H9 (cell line): Measurements from ENCODE around the gene BMPR1A. TPM values are rescaled to one million over a fixed set of nuclear protein-coding genes. Genes with fewer than 3 reads are reported as not detected.

Source experiments
- DNase-seq: peaks from one replicate; pipeline ENCODE4 v3.0.0-alpha.2; 2017
- H2AFZ ChIP-seq: one replicate; pipeline ENCODE4 v1.6.1; 2013; ENCODE audit warnings: mild to moderate bottlenecking, low read length, control low read depth, moderate library complexity
- H2AK5ac ChIP-seq: 2 replicates; pipeline ENCODE4 v1.6.1; 2013; ENCODE audit warnings: low read length, control low read depth, mixed read lengths; ENCODE audit not compliant: insufficient read length
- H2BK120ac ChIP-seq: one replicate; pipeline ENCODE4 v1.6.1; 2013; ENCODE audit warnings: low read depth, mild to moderate bottlenecking, low read length, control low read depth, inconsistent platforms; ENCODE audit not compliant: poor library complexity, severe bottlenecking
- H2BK12ac ChIP-seq: 2 replicates; pipeline ENCODE4 v1.6.1; 2013; ENCODE audit warnings: low read length, control low read depth, mixed read lengths, low read depth; ENCODE audit not compliant: insufficient read length
- H2BK15ac ChIP-seq: 2 replicates; pipeline ENCODE4 v1.6.1; 2013; ENCODE audit warnings: low read depth, low read length, control low read depth
- H2BK20ac ChIP-seq: one replicate; pipeline ENCODE4 v1.6.1; 2013; ENCODE audit warnings: low read depth, mild to moderate bottlenecking, low read length, control low read depth, inconsistent platforms; ENCODE audit not compliant: poor library complexity, severe bottlenecking
- H2BK5ac ChIP-seq: 2 replicates; pipeline ENCODE4 v1.6.1; 2013; ENCODE audit warnings: low read length, control low read depth, mixed read lengths; ENCODE audit not compliant: insufficient read length
- H3K14ac ChIP-seq: 2 replicates; pipeline ENCODE4 v1.6.1; 2013; ENCODE audit warnings: low read length, control low read depth; ENCODE audit not compliant: insufficient read depth
- H3K18ac ChIP-seq: 2 replicates; pipeline ENCODE4 v1.6.1; 2013; ENCODE audit warnings: low read depth, mild to moderate bottlenecking, mixed read lengths, low read length, control low read depth; ENCODE audit not compliant: insufficient read length
- H3K23ac ChIP-seq: 2 replicates; pipeline ENCODE4 v1.6.1; 2013; ENCODE audit warnings: low read length, control low read depth, mixed read lengths, low read depth; ENCODE audit not compliant: insufficient read length
- H3K23me2 ChIP-seq: 2 replicates; pipeline ENCODE4 v1.6.1; 2013; ENCODE audit warnings: low read depth, mild to moderate bottlenecking, mixed read lengths, low read length, control low read depth; ENCODE audit not compliant: insufficient read length, poor library complexity, severe bottlenecking
- H3K27ac ChIP-seq: 2 replicates; pipeline ENCODE4 v1.5.1; 2013; ENCODE audit warnings: low read length, control low read depth, mixed read lengths, low read depth; ENCODE audit not compliant: insufficient read length
- H3K27me3 ChIP-seq: 2 replicates; pipeline ENCODE4 v1.6.1; 2013; ENCODE audit warnings: low read length, control low read depth, inconsistent platforms; ENCODE audit not compliant: insufficient read depth
- H3K4ac ChIP-seq: 2 replicates; pipeline ENCODE4 v1.6.1; 2013; ENCODE audit warnings: low read depth, mild to moderate bottlenecking, control low read depth, inconsistent platforms, low read length, moderate library complexity
- H3K4me1 ChIP-seq: 2 replicates; pipeline ENCODE4 v1.6.1; 2013; ENCODE audit warnings: low read length, control low read depth, inconsistent platforms; ENCODE audit not compliant: insufficient read depth
- H3K4me2 ChIP-seq: 2 replicates; pipeline ENCODE4 v1.6.1; 2013; ENCODE audit warnings: low read length, control low read depth, mixed read lengths; ENCODE audit not compliant: insufficient read length, insufficient read depth
- H3K56ac ChIP-seq: 2 replicates; pipeline ENCODE4 v1.6.1; 2013; ENCODE audit warnings: low read depth, mild to moderate bottlenecking, mixed read lengths, low read length, control low read depth; ENCODE audit not compliant: insufficient read length
- H3K79me1 ChIP-seq: 2 replicates; pipeline ENCODE4 v1.6.1; 2013; ENCODE audit warnings: low read depth, mild to moderate bottlenecking, moderate library complexity, low read length, control low read depth, inconsistent platforms; ENCODE audit not compliant: insufficient read depth, poor library complexity, severe bottlenecking
- H3K79me2 ChIP-seq: 2 replicates; pipeline ENCODE4 v1.6.1; 2013; ENCODE audit warnings: low read length, control low read depth, inconsistent platforms; ENCODE audit not compliant: insufficient read depth
- H3K9ac ChIP-seq: 2 replicates; pipeline ENCODE4 v1.6.1; 2013; ENCODE audit warnings: low read length, control low read depth, mixed read lengths; ENCODE audit not compliant: insufficient read length; ENCODE audit errors: extremely low read depth
- H3K9me3 ChIP-seq: one replicate; pipeline ENCODE4 v1.6.1; 2013; ENCODE audit warnings: low read depth, low read length, inconsistent platforms; ENCODE audit not compliant: control insufficient read depth
- H3T11ph ChIP-seq: one replicate; pipeline ENCODE4 v1.6.1; 2013; ENCODE audit warnings: mild to moderate bottlenecking, low read length, control low read depth, inconsistent platforms
- H4K20me1 ChIP-seq: one replicate; pipeline ENCODE4 v1.6.1; 2013; ENCODE audit not compliant: control insufficient read depth, insufficient read length, insufficient read depth
- H4K5ac ChIP-seq: 2 replicates; pipeline ENCODE4 v1.6.1; 2013; ENCODE audit warnings: low read depth, mild to moderate bottlenecking, mixed read lengths, low read length, control low read depth; ENCODE audit not compliant: insufficient read length
- H4K8ac ChIP-seq: replicated peaks from 2 replicates; pipeline ENCODE4 v1.6.1; 2013; ENCODE audit warnings: low read length, control low read depth, mixed read lengths, low read depth; ENCODE audit not compliant: insufficient read length
- H4K91ac ChIP-seq: 2 replicates; pipeline ENCODE4 v1.6.1; 2013; ENCODE audit warnings: low read depth, mild to moderate bottlenecking, moderate library complexity, mixed read lengths, low read length, control low read depth; ENCODE audit not compliant: insufficient read length
- H3K27ac Mint-ChIP-seq, 3 experiments: 2 replicates in 2 of 3; 3 replicates in 1 of 3; pipeline ENCODE4 v1.8.0; 2020 to 2021; ENCODE audit warnings: mixed read lengths in 3 of 3, mild to moderate bottlenecking in 1 of 3, moderate library complexity in 1 of 3
- H3K27me3 Mint-ChIP-seq: 2 replicates; pipeline ENCODE4 v1.8.0; 2021; ENCODE audit warnings: low read depth, mild to moderate bottlenecking, moderate library complexity, mixed read lengths
- H3K36me3 Mint-ChIP-seq, 3 experiments: 2 replicates in 2 of 3; 3 replicates in 1 of 3; pipeline ENCODE4 v1.8.0; 2020 to 2021; ENCODE audit warnings: low read depth in 3 of 3, mixed read lengths in 3 of 3; ENCODE audit not compliant: insufficient read depth in 1 of 3
- H3K4me1 Mint-ChIP-seq, 2 experiments: 2 replicates each; pipeline ENCODE4 v1.8.0; 2020; ENCODE audit warnings: mixed read lengths in 2 of 2
- H3K4me3 Mint-ChIP-seq, 2 experiments: 2 replicates in 1 of 2; 3 replicates in 1 of 2; pipeline ENCODE4 v1.8.0; 2020 to 2021; ENCODE audit warnings: mild to moderate bottlenecking in 2 of 2, mixed read lengths in 2 of 2, moderate library complexity in 1 of 2
- H3K9me3 Mint-ChIP-seq, 2 experiments: 2 replicates in 1 of 2; 3 replicates in 1 of 2; pipeline ENCODE4 v1.8.0; 2020; ENCODE audit warnings: mild to moderate bottlenecking in 2 of 2, mixed read lengths in 2 of 2, moderate library complexity in 1 of 2
- CTCF ChIP-seq: fragments of 200-600 bp; sonication (generic); conservative IDR thresholded peaks from 3 replicates; pipeline ENCODE4 v1.8.0; 2021; ENCODE audit warnings: antibody characterized with exemption, mild to moderate bottlenecking
- WGBS: extraction: QIAGEN DNeasy Blood & Tissue Kit; methylation state at CpG from one replicate; pipeline ENCODE4 v1.1.7; 2013; ENCODE audit warnings: missing lambda C conversion rate, low lambda C conversion rate, mixed read lengths; ENCODE audit not compliant: insufficient read length; ENCODE audit errors: extremely low coverage; 5-methylcytosine and 5-hydroxymethylcytosine counted together
- total RNA-seq: library from RNA; stranded (reverse); gene quantifications from 2 replicates; pipeline ENCODE4 v1.2.1, GENCODE V29; 2021

The BMPR1A gene
- total RNA-seq, 1 experiment from 2014 or later: 138 TPM

GRCh38 chr10:86936661-86937501, 180.5 kb downstream of the BMPR1A start:
- no peak for TF ChIP-seq CTCF
- H3K4me3 Mint-ChIP-seq: no peak overlapping the region
- Histone ChIP-seq H3K4me1 (no peaks in the 10 kb centered on the region), H4K8ac (no peak overlapping the region), H3K4me2 (no peak overlapping the region), H3K79me2 (no peaks in the 10 kb centered on the region), H3K14ac (no peak overlapping the region), H2BK15ac (no peak overlapping the region), H3K18ac (no peak overlapping the region), H2AFZ (no peak overlapping the region), H2AK5ac (no peak overlapping the region), H3K23ac (no peak overlapping the region), H2BK5ac (no peak overlapping the region), H3T11ph (no peak overlapping the region), H3K27me3 (no peaks in the 10 kb centered on the region), H3K23me2 (no peaks in the 10 kb centered on the region), H2BK20ac (no peak overlapping the region), H3K9ac (no peak overlapping the region), H2BK12ac (no peak overlapping the region), H4K5ac (no peak overlapping the region), H3K79me1 (no peaks in the 10 kb centered on the region), H3K27ac (no peak overlapping the region), H2BK120ac (no peak overlapping the region), H3K4ac (no peak overlapping the region), H3K56ac (no peak overlapping the region), H4K91ac (no peak overlapping the region), H4K20me1 (no peaks in the 10 kb centered on the region), H3K9me3 (no peaks in the 10 kb centered on the region)
- H3K27ac Mint-ChIP-seq: peak overlapping the region in 1 of 3 experiments; percentile 49; a peak in 1 of 7 replicates
- peaks cover 2% of the 10 kb centered on the region for H3K27me3 Mint-ChIP-seq
- DNase-seq: no peak
- H3K36me3 Mint-ChIP-seq: peaks cover 0 to 13% (median 8%) of the 10 kb centered on the region in 3 experiments; a peak in 3 of 7 replicates
- WGBS: no CpG with 5 or more reads among the region's 13 CpGs
- peaks cover 3 to 4% of the 10 kb centered on the region in 2 experiments for H3K4me1 Mint-ChIP-seq
- H3K9me3 Mint-ChIP-seq: no peaks in the 10 kb centered on the region
